CD14-positive monocyte (primary cell): ENCODE measurements around the gene DDX51. TPM values are rescaled to one million over a fixed set of nuclear protein-coding genes. Genes with fewer than 3 reads are reported as not detected.

Source experiments
- DNase-seq, 3 donors: peaks; one replicate each; pipeline ENCODE4 v3.0.0-alpha.2; 2011 to 2022
- H2AFZ ChIP-seq: 2 replicates; pipeline ENCODE4 v1.6.0; 2012; ENCODE audit warnings: mild to moderate bottlenecking, low read depth, low read length, inconsistent platforms; ENCODE audit not compliant: insufficient read depth, poor library complexity, severe bottlenecking
- H3K27ac ChIP-seq, 2 donors: 1 replicate in 1 of 2; 2 replicates in 1 of 2; pipeline ENCODE4 v1.5.1; 2012 to 2013; ENCODE audit warnings: low read length in 2 of 2, control low read depth in 1 of 2, inconsistent platforms in 1 of 2, low read depth in 1 of 2, mild to moderate bottlenecking in 1 of 2
- H3K27me3 ChIP-seq, 2 donors: one replicate each; pipeline versions ENCODE4 v1.6.0 to v1.6.1; 2011 to 2013; ENCODE audit warnings: low read length in 2 of 2; ENCODE audit not compliant: control insufficient read depth in 2 of 2, insufficient read depth in 2 of 2
- H3K36me3 ChIP-seq, 2 donors: replicated peaks in 1 of 2; 1 replicate in 1 of 2; 2 replicates in 1 of 2; pipeline versions ENCODE4 v1.5.1 to v1.6.1; 2012 to 2013; ENCODE audit warnings: low read length in 2 of 2, control low read depth in 1 of 2, inconsistent platforms in 1 of 2, mild to moderate bottlenecking in 1 of 2; ENCODE audit not compliant: insufficient read depth in 2 of 2, control insufficient read depth in 1 of 2
- H3K4me1 ChIP-seq, 2 donors: 1 replicate in 1 of 2; 2 replicates in 1 of 2; pipeline versions ENCODE4 v1.5.1 to v1.6.1; 2012 to 2013; ENCODE audit warnings: low read length in 2 of 2, control low read depth in 1 of 2, inconsistent platforms in 1 of 2, mild to moderate bottlenecking in 1 of 2, moderate library complexity in 1 of 2; ENCODE audit not compliant: insufficient read depth in 2 of 2, control insufficient read depth in 1 of 2
- H3K4me2 ChIP-seq: replicated peaks from 2 replicates; pipeline ENCODE3; 2012; ENCODE audit warnings: low read length, moderate library complexity, mild to moderate bottlenecking; ENCODE audit not compliant: poor library complexity, severe bottlenecking; ENCODE audit errors: extremely low read depth
- H3K4me3 ChIP-seq, 3 experiments: fragments of 200-600 bp in 1 of 3; sonication (generic) in 1 of 3; replicated peaks in 1 of 3; 1 replicate in 2 of 3; 2 replicates in 1 of 3; pipeline ENCODE4 v1.5.1; 2011 to 2013; ENCODE audit warnings: low read length in 3 of 3, mild to moderate bottlenecking in 3 of 3, control low read depth in 2 of 3, low read depth in 2 of 3, inconsistent platforms in 1 of 3, moderate library complexity in 1 of 3
- H3K79me2 ChIP-seq: 2 replicates; pipeline ENCODE4 v1.6.0; 2012; ENCODE audit warnings: mild to moderate bottlenecking, control low read depth, inconsistent platforms, low read length, moderate library complexity; ENCODE audit not compliant: insufficient read depth
- H3K9ac ChIP-seq: 2 replicates; pipeline ENCODE4 v1.6.0; 2017; ENCODE audit warnings: low read length, mild to moderate bottlenecking; ENCODE audit not compliant: insufficient read depth, poor library complexity, severe bottlenecking
- H3K9me3 ChIP-seq, 2 donors: replicated peaks in 1 of 2; 1 replicate in 1 of 2; 2 replicates in 1 of 2; pipeline versions ENCODE4 v1.5.1 to v1.6.1; 2012 to 2013; ENCODE audit warnings: low read length in 2 of 2, control low read depth in 1 of 2; ENCODE audit not compliant: control insufficient read depth in 1 of 2, insufficient read depth in 1 of 2
- H4K20me1 ChIP-seq: 2 replicates; pipeline ENCODE4 v1.6.0; 2012; ENCODE audit warnings: mild to moderate bottlenecking, low read length, control low read depth, moderate library complexity; ENCODE audit not compliant: insufficient read depth
- H3K27ac Mint-ChIP-seq, 7 donors: one replicate each; pipeline ENCODE4 v1.8.0; 2020; ENCODE audit warnings: mild to moderate bottlenecking in 7 of 7, mixed read lengths in 7 of 7, moderate library complexity in 6 of 7, inconsistent platforms in 2 of 7
- H3K27me3 Mint-ChIP-seq, 3 donors: one replicate each; pipeline ENCODE4 v1.8.0; 2021 to 2022; ENCODE audit warnings: low read depth in 3 of 3, mild to moderate bottlenecking in 3 of 3, mixed read lengths in 3 of 3, moderate library complexity in 3 of 3, inconsistent platforms in 1 of 3
- H3K36me3 Mint-ChIP-seq, 2 donors: one replicate each; pipeline ENCODE4 v1.8.0; 2020; ENCODE audit warnings: mixed read lengths in 2 of 2, inconsistent platforms in 1 of 2, mild to moderate bottlenecking in 1 of 2
- H3K4me1 Mint-ChIP-seq: one replicate; pipeline ENCODE4 v1.8.0; 2020; ENCODE audit warnings: mild to moderate bottlenecking, mixed read lengths
- H3K4me3 Mint-ChIP-seq, 2 donors: one replicate each; pipeline ENCODE4 v1.8.0; 2020; ENCODE audit warnings: mild to moderate bottlenecking in 2 of 2, mixed read lengths in 2 of 2, moderate library complexity in 1 of 2
- H3K9me3 Mint-ChIP-seq, 7 donors: one replicate each; pipeline ENCODE4 v1.8.0; 2020 to 2022; ENCODE audit warnings: mixed read lengths in 7 of 7, mild to moderate bottlenecking in 6 of 7, moderate library complexity in 6 of 7, inconsistent platforms in 2 of 7
- CTCF ChIP-seq: fragments of 200-600 bp; IDR thresholded peaks from one replicate; pipeline ENCODE4 v1.8.0; 2022; ENCODE audit warnings: antibody characterized with exemption, mild to moderate bottlenecking
- WGBS: methylation state at CpG from one replicate; pipeline ENCODE4 v1.1.5; 2013; ENCODE audit warnings: missing lambda C conversion rate; ENCODE audit not compliant: insufficient coverage; 5-methylcytosine and 5-hydroxymethylcytosine counted together
- intact Hi-C, 2 donors: fragments of 100-400 bp; cut with micrococcal nuclease; formaldehyde crosslinking; loops; one replicate each; pipeline versions ENCODE4 v1.15.0 to v1.15.1; 2023
- polyA plus RNA-seq, 3 donors: library from polyadenylated mRNA; depleted of rRNA in 1 of 3; unstranded in 2 of 3; stranded (reverse) in 1 of 3; fragments of 300-500 nt in 2 of 3; fragments of >200 nt in 1 of 3; fragmentation: Illumina TruSeq in 2 of 3; gene quantifications; 1 replicate in 2 of 3; 2 replicates in 1 of 3; pipeline ENCODE4 v1.2.3, GENCODE V29; 2012 to 2021

Gene DDX51
- polyA plus RNA-seq, 3 donors = 1.7 to 24.9 (median 2.7) TPM

- peaks cover 4 to 5% of the 10 kb centered on the region in 2 donors for H3K36me3 Mint-ChIP-seq
- WGBS = 52% methylated on average over 12 of the region's 20 CpGs
- peaks cover 11 to 34% (median 22%) of the 10 kb centered on the region in 7 donors for H3K9me3 Mint-ChIP-seq
- peaks cover 13 to 73% (median 42%) of the 10 kb centered on the region in 3 donors for H3K27me3 Mint-ChIP-seq
- intact Hi-C loops = no loop called here
- Histone ChIP-seq H3K9ac (peak overlapping the region; percentile 67), H3K4me2 (peak overlapping the region; percentile 70), H2AFZ (peak overlapping the region; percentile 94), H4K20me1 (no peaks in the 10 kb centered on the region), H3K79me2 (no peaks in the 10 kb centered on the region), H3K27me3 (peaks cover 0 to 53% of the 10 kb centered on the region in 2 donors), H3K9me3 (peaks cover 9 to 19% of the 10 kb centered on the region in 2 donors), H3K36me3 (no peaks in the 10 kb centered on the region), H3K27ac (peak overlapping the region; percentile 55 to 69), H3K4me3 (peak overlapping the region; percentile 48 to 77 (median 76)), H3K4me1 (peaks cover 32 to 40% of the 10 kb centered on the region in 2 donors)
- no peak for TF ChIP-seq CTCF
- H3K4me3 Mint-ChIP-seq = peak overlapping the region; percentile 88 to 97
- no peak for DNase-seq
- H3K27ac Mint-ChIP-seq = peak overlapping the region in 6 of 7 donors; percentile 84 to 97 (median 94)
- H3K4me1 Mint-ChIP-seq = peaks cover 29% of the 10 kb centered on the region
These were observed 44.8 kb upstream of the DDX51 start for GRCh38 chr12:132188916-132189325.

- H3K27ac Mint-ChIP-seq = peak overlapping the region in 2 of 7 donors; percentile 41 to 57
- peaks cover 13 to 74% (median 42%) of the 10 kb centered on the region in 3 donors for H3K27me3 Mint-ChIP-seq
- peaks cover 0 to 55% of the 10 kb centered on the region in 2 donors for H3K27me3 ChIP-seq
- H2AFZ ChIP-seq = no peak overlapping the region
- peak overlapping the region in 2 of 3 experiments; percentile 76 to 77 for H3K4me3 ChIP-seq
- peak overlapping the region; percentile 70 for H3K4me2 ChIP-seq
- WGBS = 93% methylated on average over 19 of the region's 21 CpGs
- peaks cover 8 to 34% (median 18%) of the 10 kb centered on the region in 7 donors for H3K9me3 Mint-ChIP-seq
- no peak overlapping the region for H3K9ac ChIP-seq
- no peaks in the 10 kb centered on the region for H3K36me3 ChIP-seq
- no peak overlapping the region for H3K27ac ChIP-seq
- H3K4me1 ChIP-seq = peaks cover 32 to 40% of the 10 kb centered on the region in 2 donors
- no peaks in the 10 kb centered on the region for H3K79me2 ChIP-seq
- TF ChIP-seq CTCF = no peak
- H3K36me3 Mint-ChIP-seq = peaks cover 4 to 5% of the 10 kb centered on the region in 2 donors
- H3K4me3 Mint-ChIP-seq = peak overlapping the region; percentile 45 to 79
- H3K4me1 Mint-ChIP-seq = peaks cover 29% of the 10 kb centered on the region
- H3K9me3 ChIP-seq = peaks cover 4 to 15% of the 10 kb centered on the region in 2 donors
- DNase-seq = no peak
- intact Hi-C loops = no loop called here
- H4K20me1 ChIP-seq = no peaks in the 10 kb centered on the region
These were observed 44.4 kb upstream of the DDX51 start for GRCh38 chr12:132188451-132188901.
